GM10266 (cell line): Measurements from ENCODE around the gene GJA4.

Experiments
- DNase-seq: peaks from one replicate; pipeline ENCODE4 v3.0.0; 2012; ENCODE audit errors: extremely low spot score
- CTCF ChIP-seq: IDR thresholded peaks from 2 replicates; pipeline ENCODE4 v1.5.1; 2012; ENCODE audit warnings: mild to moderate bottlenecking, low read depth; ENCODE audit not compliant: control insufficient read depth, insufficient read depth; ENCODE audit errors: missing control alignments

GJA4 gene

DNA sequence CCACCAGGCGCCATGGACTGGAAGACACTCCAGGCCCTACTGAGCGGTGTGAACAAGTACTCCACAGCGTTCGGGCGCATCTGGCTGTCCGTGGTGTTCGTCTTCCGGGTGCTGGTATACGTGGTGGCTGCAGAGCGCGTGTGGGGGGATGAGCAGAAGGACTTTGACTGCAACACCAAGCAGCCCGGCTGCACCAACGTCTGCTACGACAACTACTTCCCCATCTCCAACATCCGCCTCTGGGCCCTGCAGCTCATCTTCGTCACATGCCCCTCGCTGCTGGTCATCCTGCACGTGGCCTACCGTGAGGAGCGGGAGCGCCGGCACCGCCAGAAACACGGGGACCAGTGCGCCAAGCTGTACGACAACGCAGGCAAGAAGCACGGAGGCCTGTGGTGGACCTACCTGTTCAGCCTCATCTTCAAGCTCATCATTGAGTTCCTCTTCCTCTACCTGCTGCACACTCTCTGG, 8.0 kb upstream of the GJA4 start:
- DNase-seq = no peak

GRCh38 chr1:34785231-34785874, 7.4 kb upstream of the GJA4 start:
- DNase-seq = no peak
- no peak for TF ChIP-seq CTCF

More for the DNA sequence above, 8.0 kb upstream of the GJA4 start:
- no peak for TF ChIP-seq CTCF

GRCh38 chr1:34785875-34786470, 6.8 kb upstream of the GJA4 start:
- DNase-seq = no peak
- no peak for TF ChIP-seq CTCF

DNA sequence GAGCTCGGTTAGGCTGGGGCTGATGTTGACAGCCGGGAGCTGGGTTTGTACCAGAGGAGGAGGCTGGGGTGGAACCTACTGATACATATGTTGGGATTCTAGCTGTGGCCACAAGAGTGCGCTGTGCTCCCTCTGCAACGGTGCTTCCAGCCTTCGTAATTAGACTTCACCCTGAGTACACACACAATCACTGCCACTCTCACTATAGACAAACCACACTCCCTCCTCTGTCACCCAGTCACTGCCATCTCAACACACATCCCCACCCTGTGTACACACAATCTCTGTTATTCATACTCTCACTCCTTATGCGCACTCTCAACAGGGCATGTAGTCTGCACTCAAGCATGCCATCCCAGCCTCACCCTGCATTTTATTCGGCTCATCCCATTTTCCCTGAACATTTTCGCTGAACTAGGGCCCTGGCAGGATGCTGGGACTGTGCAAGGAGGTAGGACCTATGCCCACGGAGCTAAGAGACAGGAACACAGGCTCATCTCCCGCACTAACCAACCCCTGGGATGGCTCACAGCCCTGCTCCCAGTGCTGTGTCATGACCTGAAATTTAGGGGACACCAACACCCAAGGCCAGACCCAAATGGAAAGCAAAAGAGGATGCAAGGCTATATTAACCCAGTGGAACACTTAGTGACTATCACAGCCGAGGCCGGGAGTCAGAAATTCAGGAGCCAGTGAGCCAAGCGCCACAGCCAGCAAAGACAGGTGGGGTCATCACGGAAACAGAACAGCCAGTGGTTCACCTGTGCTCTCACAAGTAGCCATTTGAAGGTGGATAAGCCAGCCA, 6.1 kb upstream of the GJA4 start:
- DNase-seq = peak; percentile 86
- TF ChIP-seq CTCF = peak; percentile 89

GRCh38 chr1:34787461-34788420, 5.1 kb upstream of the GJA4 start:
- no peak for DNase-seq
- TF ChIP-seq CTCF = peak; percentile 30

GRCh38 chr1:34790985-34791384, 1.8 kb upstream of the GJA4 start:
- TF ChIP-seq CTCF = no peak
- DNase-seq = no peak
